H1 (cell line): Measurements from ENCODE around the gene PKN1. TPM values are rescaled to one million over a fixed set of nuclear protein-coding genes. Genes with fewer than 3 reads are reported as not detected.

ENCODE experiments used
- CTCF ChIA-PET: fragments of 300-600 bp; sonication (Branson Sonifier 250); formaldehyde crosslinking; loops from one replicate; lab custom pipeline; 2021; ENCODE audit not compliant: partially characterized antibody; lab: Charles Lee
- POLR2A ChIA-PET: fragments of 300-600 bp; sonication (Branson Sonifier 250); formaldehyde crosslinking; loops from one replicate; lab custom pipeline; 2021; ENCODE audit warnings: inconsistent platforms; ENCODE audit not compliant: partially characterized antibody; lab: Charles Lee
- DNase-seq, 2 experiments: peaks; one replicate each; pipeline versions ENCODE4 v3.0.0 to v3.0.0-alpha.2; 2010 to 2022; ENCODE audit warnings: low spot score in 2 of 2, low read depth in 1 of 2, mixed read lengths in 1 of 2
- FAIRE-seq: peaks from 2 replicates; lab custom pipeline; 2011; peaks lifted over from hg19 to GRCh38; lab: Jason Lieb, UNC
- H2AFZ ChIP-seq: 2 replicates; pipeline ENCODE4 v1.8.1; 2012; ENCODE audit warnings: low read length, inconsistent platforms
- H2AK5ac ChIP-seq: 2 replicates; pipeline ENCODE4 v1.6.1; 2013; ENCODE audit warnings: low read depth, low read length
- H2BK120ac ChIP-seq: replicated peaks from 2 replicates; pipeline ENCODE3; 2013; ENCODE audit warnings: low read depth, low read length, inconsistent platforms
- H2BK12ac ChIP-seq: 2 replicates; pipeline ENCODE4 v1.6.1; 2013; ENCODE audit warnings: low read depth, low read length
- H2BK15ac ChIP-seq: 2 replicates; pipeline ENCODE4 v1.6.1; 2013; ENCODE audit warnings: low read length
- H2BK20ac ChIP-seq: 2 replicates; pipeline ENCODE4 v1.6.1; 2013; ENCODE audit warnings: low read length
- H2BK5ac ChIP-seq: 2 replicates; pipeline ENCODE4 v1.6.1; 2013; ENCODE audit warnings: low read depth, low read length
- H3K14ac ChIP-seq: 2 replicates; pipeline ENCODE4 v1.6.1; 2013; ENCODE audit warnings: inconsistent platforms; ENCODE audit not compliant: insufficient read length
- H3K18ac ChIP-seq: 2 replicates; pipeline ENCODE4 v1.6.1; 2013; ENCODE audit warnings: low read length; ENCODE audit errors: extremely low read depth
- H3K23ac ChIP-seq: 2 replicates; pipeline ENCODE4 v1.6.1; 2013; ENCODE audit warnings: inconsistent platforms; ENCODE audit not compliant: insufficient read length
- H3K23me2 ChIP-seq: 2 replicates; pipeline ENCODE4 v1.6.1; 2013; ENCODE audit warnings: low read depth, low read length
- H3K27ac ChIP-seq: 2 replicates; pipeline ENCODE4 v1.6.1; 2011; ENCODE audit warnings: low read depth, low read length, inconsistent platforms
- H3K27me3 ChIP-seq, 4 experiments: replicated peaks in 1 of 4; 1 replicate in 1 of 4; 2 replicates in 3 of 4; pipeline versions ENCODE4 v1.6.1 to v1.8.1; 2011 to 2013; ENCODE audit warnings: low read length in 3 of 4, mild to moderate bottlenecking in 3 of 4, inconsistent platforms in 2 of 4, mixed read lengths in 2 of 4, moderate library complexity in 1 of 4; ENCODE audit not compliant: control insufficient read depth in 3 of 4, insufficient read depth in 3 of 4; ENCODE audit errors: extremely low read depth in 1 of 4
- H3K36me3 ChIP-seq, 4 experiments: 2 replicates each; pipeline versions ENCODE4 v1.6.1 to v1.8.1; 2011 to 2013; ENCODE audit warnings: mild to moderate bottlenecking in 4 of 4, low read length in 3 of 4, moderate library complexity in 2 of 4, control low read depth in 1 of 4, inconsistent platforms in 1 of 4; ENCODE audit not compliant: insufficient read depth in 4 of 4, control insufficient read depth in 2 of 4
- H3K4ac ChIP-seq: replicated peaks from 2 replicates; pipeline ENCODE3; 2013; ENCODE audit warnings: low read length, low read depth, mixed read lengths, inconsistent platforms; ENCODE audit not compliant: insufficient read length
- H3K4me1 ChIP-seq, 4 experiments: replicated peaks in 1 of 4; 1 replicate in 1 of 4; 2 replicates in 3 of 4; pipeline versions ENCODE4 v1.6.1 to v1.8.1; 2011 to 2013; ENCODE audit warnings: low read length in 3 of 4, inconsistent platforms in 2 of 4, mixed read lengths in 1 of 4; ENCODE audit not compliant: insufficient read depth in 4 of 4, control insufficient read depth in 3 of 4
- H3K4me2 ChIP-seq, 2 experiments: 2 replicates each; pipeline versions ENCODE4 v1.6.1 to v1.8.1; 2011 to 2013; ENCODE audit warnings: low read depth in 2 of 2, low read length in 2 of 2, control low read depth in 1 of 2, inconsistent platforms in 1 of 2, mild to moderate bottlenecking in 1 of 2; ENCODE audit not compliant: insufficient read depth in 1 of 2
- H3K4me3 ChIP-seq, 4 experiments: fragments of 200-600, 300-600 bp in 1 of 4; sonication (generic), shearing (Covaris generic), sonication (Bioruptor Twin) in 1 of 4; 2 replicates each; pipeline versions ENCODE4 v1.5.1 to v1.8.1; 2011 to 2016; ENCODE audit warnings: low read length in 4 of 4, low read depth in 3 of 4, control low read depth in 2 of 4, inconsistent platforms in 2 of 4, mild to moderate bottlenecking in 2 of 4, mixed read lengths in 1 of 4, moderate library complexity in 1 of 4; ENCODE audit not compliant: insufficient read depth in 2 of 4; ENCODE audit errors: extremely low read depth in 1 of 4
- H3K56ac ChIP-seq: replicated peaks from 2 replicates; pipeline ENCODE3; 2013; ENCODE audit warnings: low read depth, mild to moderate bottlenecking, mixed read lengths, low read length, inconsistent platforms; ENCODE audit not compliant: insufficient read length
- H3K79me1 ChIP-seq: 2 replicates; pipeline ENCODE4 v1.6.1; 2013; ENCODE audit warnings: low read depth, low read length, control low read depth
- H3K79me2 ChIP-seq, 2 experiments: 2 replicates each; pipeline versions ENCODE4 v1.6.1 to v1.8.1; 2012 to 2013; ENCODE audit warnings: low read length in 2 of 2, mild to moderate bottlenecking in 2 of 2, inconsistent platforms in 1 of 2; ENCODE audit not compliant: insufficient read depth in 2 of 2, control insufficient read depth in 1 of 2
- H3K9ac ChIP-seq, 4 experiments: replicated peaks in 1 of 4; 1 replicate in 1 of 4; 2 replicates in 3 of 4; pipeline versions ENCODE4 v1.6.1 to v1.8.1; 2011 to 2013; ENCODE audit warnings: low read depth in 3 of 4, low read length in 3 of 4, control low read depth in 2 of 4, mild to moderate bottlenecking in 2 of 4, moderate library complexity in 2 of 4, inconsistent platforms in 1 of 4; ENCODE audit errors: extremely low read depth in 1 of 4
- H3K9me3 ChIP-seq, 2 experiments: 2 replicates each; pipeline versions ENCODE4 v1.6.1 to v1.8.1; 2012 to 2013; ENCODE audit warnings: mild to moderate bottlenecking in 2 of 2, moderate library complexity in 2 of 2, control low read depth in 1 of 2, inconsistent platforms in 1 of 2, low read depth in 1 of 2, low read length in 1 of 2, mixed read lengths in 1 of 2; ENCODE audit not compliant: insufficient read depth in 2 of 2
- H4K20me1 ChIP-seq, 2 experiments: replicated peaks in 1 of 2; 2 replicates each; pipeline versions ENCODE3 to v1.8.1; 2011 to 2013; ENCODE audit warnings: inconsistent platforms in 2 of 2, low read length in 2 of 2, mild to moderate bottlenecking in 1 of 2; ENCODE audit not compliant: insufficient read depth in 2 of 2, control insufficient read depth in 1 of 2
- H4K5ac ChIP-seq: 2 replicates; pipeline ENCODE4 v1.6.1; 2013; ENCODE audit warnings: low read length, low read depth, mixed read lengths, inconsistent platforms; ENCODE audit not compliant: insufficient read length
- H4K8ac ChIP-seq: 2 replicates; pipeline ENCODE4 v1.8.0; 2013; ENCODE audit warnings: mild to moderate bottlenecking, moderate library complexity, low read length, inconsistent platforms; ENCODE audit not compliant: insufficient read depth; ENCODE audit errors: extremely low read depth
- H4K91ac ChIP-seq: replicated peaks from 2 replicates; pipeline ENCODE3; 2013; ENCODE audit warnings: low read length, mixed read lengths, inconsistent platforms; ENCODE audit not compliant: insufficient read length
- CHD1 ChIP-seq: IDR thresholded peaks from 2 replicates; pipeline ENCODE4 v1.6.1; 2012; ENCODE audit warnings: low read depth, low read length, improper control_type of control experiment
- CHD2 ChIP-seq: IDR thresholded peaks from 2 replicates; pipeline ENCODE4 v1.6.1; 2012; ENCODE audit warnings: low read length, improper control_type of control experiment
- EP300 ChIP-seq, 2 experiments: IDR thresholded peaks; 1 replicate in 1 of 2; 2 replicates in 1 of 2; pipeline ENCODE4 v1.6.1; 2011 to 2012; ENCODE audit warnings: low read depth in 2 of 2, low read length in 2 of 2, mild to moderate bottlenecking in 2 of 2, borderline replicate concordance in 1 of 2, inconsistent platforms in 1 of 2, moderate library complexity in 1 of 2
- HDAC6 ChIP-seq: IDR thresholded peaks from one replicate; pipeline ENCODE4 v1.7.1; 2012; ENCODE audit warnings: low read depth, mild to moderate bottlenecking, inconsistent platforms, low read length, moderate library complexity
- KDM5A ChIP-seq: fragments of 200-600 bp; IDR thresholded peaks from 2 replicates; pipeline ENCODE4 v1.7.1; 2012; ENCODE audit warnings: mild to moderate bottlenecking, low read length, inconsistent platforms, mixed read lengths
- NANOG ChIP-seq: IDR thresholded peaks from 2 replicates; pipeline ENCODE4 v1.6.1; 2011; ENCODE audit warnings: low read length, low read depth, mild to moderate bottlenecking, inconsistent platforms; ENCODE audit not compliant: insufficient read depth, poor library complexity, severe bottlenecking
- TBP ChIP-seq: IDR thresholded peaks from 2 replicates; pipeline ENCODE4 v1.6.1; 2011; ENCODE audit warnings: low read depth, low read length, improper control_type of control experiment
- ZNF274 ChIP-seq: IDR thresholded peaks from 2 replicates; pipeline ENCODE4 v1.7.0; 2012; ENCODE audit warnings: low read length, borderline replicate concordance; ENCODE audit errors: extremely low read depth
- WGBS, 2 experiments: shearing (Covaris generic) in 1 of 2; methylation state at CpG; one replicate each; pipeline versions ENCODE4 v1.1.6 to v1.1.7; 2013 to 2015; ENCODE audit warnings: low lambda C conversion rate in 2 of 2, mixed read lengths in 2 of 2, inconsistent platforms in 1 of 2, low coverage in 1 of 2, missing lambda C conversion rate in 1 of 2; ENCODE audit not compliant: insufficient replicate concordance in 2 of 2, insufficient coverage in 1 of 2, insufficient read length in 1 of 2; ENCODE audit errors: extremely low coverage in 1 of 2, missing lambda C conversion rate in 1 of 2; 5-methylcytosine and 5-hydroxymethylcytosine counted together
- polyA plus RNA-seq, 7 experiments: library from polyadenylated mRNA; depleted of rRNA in 3 of 7; stranded (reverse) in 5 of 7; unstranded in 2 of 7; fragments of >200 nt in 5 of 7; fragments of 200-250 nt in 2 of 7; gene quantifications; 1 replicate in 5 of 7; 2 replicates in 1 of 7; 4 replicates in 1 of 7; pipeline versions ENCODE4 v1.2.1 to v1.2.3, GENCODE V29; 2011 to 2013; ENCODE audit warnings: missing spikeins in 2 of 7, mixed read lengths in 2 of 7
- total RNA-seq: library from RNA; stranded (reverse); fragmentation: NEBNext Ultra II Directional; extraction: Animal tissue kit (Norgen Biotek cat#: 25700); gene quantifications from 2 replicates; pipeline ENCODE4 v1.2.1, GENCODE V29; 2021
- TF ChIP-seq, protein P1 (sequence below): IDR thresholded peaks from 2 replicates; pipeline ENCODE4 v1.6.1; 2011; ENCODE audit warnings: low read depth, mild to moderate bottlenecking, low read length; ENCODE audit not compliant: insufficient read depth
- TF ChIP-seq, protein P2 (sequence below): IDR thresholded peaks from 2 replicates; pipeline ENCODE4 v1.6.1; 2012; ENCODE audit warnings: inconsistent platforms

The PKN1 gene
- total and polyA plus RNA-seq, 2 of the 8 experiments (the other 6 are each of a cell fraction or from before 2014, with no cell fraction given): 65.2 to 162 TPM

DNA sequence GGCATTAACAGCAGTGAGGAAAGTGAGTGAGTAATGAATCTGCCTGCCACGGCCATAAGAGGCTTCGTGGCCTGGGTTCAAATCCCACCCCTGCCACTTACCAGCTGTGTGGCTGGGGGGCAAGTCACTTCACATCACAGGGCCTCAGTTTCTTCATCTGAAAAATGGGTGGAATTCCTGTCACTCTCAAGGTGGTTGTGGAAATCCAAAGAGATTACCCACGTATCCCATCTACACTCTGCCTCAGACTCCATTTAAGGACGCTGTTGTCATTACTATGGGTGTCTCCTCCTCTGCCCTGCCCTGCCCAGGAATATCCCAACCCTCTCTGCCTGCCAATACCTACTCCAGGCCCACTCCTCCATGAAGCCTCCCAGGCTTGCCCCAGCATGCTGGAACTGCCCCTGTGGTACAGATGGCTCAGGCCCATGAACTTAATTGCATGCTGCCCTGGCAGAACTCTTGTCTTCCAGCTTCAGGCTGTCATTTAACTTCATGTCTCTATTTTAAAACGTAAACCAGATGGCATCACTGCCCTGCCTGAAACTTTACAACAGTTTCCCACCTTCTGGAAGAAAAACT is 59.7 kb downstream of the PKN1 start:
- no peak overlapping the region for H2AK5ac ChIP-seq
- CTCF ChIA-PET: interaction anchor here (0.6 to 6.4 kb wide), 5 partner anchors 11 to 20 kb away, joined by 3 to 34 read pairs (median 4); no protein-coding TSS in a partner anchor
- no peak overlapping the region for H2BK120ac ChIP-seq
- peaks cover 0 to 10% of the 10 kb centered on the region in 2 experiments for H4K20me1 ChIP-seq
- H4K91ac ChIP-seq: no peak overlapping the region
- no peak overlapping the region for H2BK20ac ChIP-seq
- H3K4ac ChIP-seq: no peak overlapping the region
- no peak overlapping the region for H3K27ac ChIP-seq
- H3K36me3 ChIP-seq: peaks cover 0 to 12% (median 1%) of the 10 kb centered on the region in 4 experiments; a peak in 5 of 8 replicates
- H2AFZ ChIP-seq: no peak overlapping the region
- H3K4me1 ChIP-seq: peaks cover 0 to 13% (median 6%) of the 10 kb centered on the region in 4 experiments; a peak in 5 of 7 replicates
- H3K4me3 ChIP-seq: no peak overlapping the region
- no peaks in the 10 kb centered on the region for H3K27me3 ChIP-seq
- 100% methylated on average over 5 of the region's 5 CpGs; no CpG with 5 or more reads in 1 of the 2 experiments for WGBS, 2 experiments
- H2BK12ac ChIP-seq: no peak overlapping the region
- POLR2A ChIA-PET: interaction anchor here (0.7 to 6.0 kb wide), 6 partner anchors 10 to 350 kb away, joined by 3 to 45 read pairs (median 3); no protein-coding TSS in a partner anchor
- H2BK5ac ChIP-seq: no peak overlapping the region
- H4K5ac ChIP-seq: no peak overlapping the region
- H2BK15ac ChIP-seq: no peak overlapping the region
- FAIRE-seq: no peak
- no peak overlapping the region for H3K14ac ChIP-seq
- H3K9me3 ChIP-seq: no peaks in the 10 kb centered on the region
- H3K79me2 ChIP-seq: peaks cover 0 to 11% of the 10 kb centered on the region in 2 experiments; a peak in 2 of 4 replicates
- no peak overlapping the region for H3K18ac ChIP-seq
- no peak for DNase-seq
- no peak overlapping the region for H3K23ac ChIP-seq
- no peak for TF ChIP-seq HDAC6
- no peak for TF ChIP-seq ZNF274
- no peak for TF ChIP-seq CHD2
- no peak for TF ChIP-seq EP300 (IDR thresholded peaks at IDR 0.05; ENCODE audit: borderline replicate concordance in 1 of 2, low read depth in 2 of 2, low read length in 2 of 2)
- TF ChIP-seq, protein P1, sequence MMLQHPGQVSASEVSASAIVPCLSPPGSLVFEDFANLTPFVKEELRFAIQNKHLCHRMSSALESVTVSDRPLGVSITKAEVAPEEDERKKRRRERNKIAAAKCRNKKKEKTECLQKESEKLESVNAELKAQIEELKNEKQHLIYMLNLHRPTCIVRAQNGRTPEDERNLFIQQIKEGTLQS: no peak
- TF ChIP-seq NANOG: no peak
- no peak for TF ChIP-seq KDM5A
- TF ChIP-seq, protein P2, sequence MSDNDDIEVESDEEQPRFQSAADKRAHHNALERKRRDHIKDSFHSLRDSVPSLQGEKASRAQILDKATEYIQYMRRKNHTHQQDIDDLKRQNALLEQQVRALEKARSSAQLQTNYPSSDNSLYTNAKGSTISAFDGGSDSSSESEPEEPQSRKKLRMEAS: no peak
- no peak for TF ChIP-seq CHD1
- TF ChIP-seq TBP: no peak
- TF ChIP-seq, all 59 proteins: peak for 0
- H3K56ac ChIP-seq: no peak overlapping the region
- H3K23me2 ChIP-seq: peaks cover 7% of the 10 kb centered on the region; the same call in 1 of the 2 replicates
- H4K8ac ChIP-seq: no peak overlapping the region
- H3K4me2 ChIP-seq: no peak overlapping the region
- H3K9ac ChIP-seq: no peak overlapping the region
- H3K79me1 ChIP-seq: peaks cover 3% of the 10 kb centered on the region
